ENCODE measurements around the gene MYH14. TPM values are rescaled to one million over a fixed set of nuclear protein-coding genes. Genes with fewer than 3 reads are reported as not detected.
"Not testable (repeated sequence)": the region's sequence is repeated elsewhere in the genome, so short reads cannot be mapped to it uniquely, and the experiment has no call there.

Gene MYH14
- total RNA-seq, 1 donor from 2014 or later = 121 TPM

- peak; percentile 46 for ATAC-seq (ENCODE audit: poor library complexity)
- intact Hi-C loops (cut with DNase I) = no loop called here
Observed at GRCh38 chr19:50214699-50215543, 11.5 kb downstream of the MYH14 start.

GRCh38 chr19:50215820-50216219, 12.4 kb downstream of the MYH14 start:
- no peak for DNase-seq
- intact Hi-C loops (cut with DNase I) = no loop called here
- ATAC-seq (ENCODE audit: poor library complexity) = no peak

More at GRCh38 chr19:50214699-50215543, 11.5 kb downstream of the MYH14 start:
- no peak for DNase-seq

- ATAC-seq (ENCODE audit: poor library complexity) (no peak), DNase-seq (no peak)
- intact Hi-C loops (cut with DNase I) = no loop called here
Observed at GRCh38 chr19:50221087-50221486, 17.7 kb downstream of the MYH14 start.

- intact Hi-C loops (cut with DNase I) = no loop called here
- no peak for ATAC-seq (ENCODE audit: poor library complexity)
Observed at GRCh38 chr19:50222691-50223438, 19.4 kb downstream of the MYH14 start.

GRCh38 chr19:50223439-50223716, 20.0 kb downstream of the MYH14 start:
- DNase-seq (no peak), ATAC-seq (ENCODE audit: poor library complexity) (no peak)
- intact Hi-C loops (cut with DNase I) = no loop called here

More at GRCh38 chr19:50222691-50223438, 19.4 kb downstream of the MYH14 start:
- DNase-seq = no peak

GRCh38 chr19:50224986-50225747, 21.7 kb downstream of the MYH14 start:
- ATAC-seq (ENCODE audit: poor library complexity) (peak; percentile 78), DNase-seq (peak; percentile 65)
- intact Hi-C loops (cut with DNase I) = no loop called here

GRCh38 chr19:50226536-50226935, 23.1 kb downstream of the MYH14 start:
- ATAC-seq (ENCODE audit: poor library complexity) (no peak), DNase-seq (no peak)
- intact Hi-C loops (cut with DNase I) = no loop called here

- DNase-seq; intact Hi-C loops (cut with DNase I); ATAC-seq (ENCODE audit: poor library complexity): not testable (repeated sequence)
Observed at GRCh38 chr19:50228153-50228552, 24.7 kb downstream of the MYH14 start.

GRCh38 chr19:50230379-50231351, 27.2 kb downstream of the MYH14 start:
- intact Hi-C loops (cut with DNase I) = no loop called here
- ATAC-seq (ENCODE audit: poor library complexity) (peak; percentile 52), DNase-seq (peak; percentile 55)

- intact Hi-C loops (cut with DNase I); ATAC-seq (ENCODE audit: poor library complexity); DNase-seq: not testable (repeated sequence)
Observed at GRCh38 chr19:50231417-50231816, 28.0 kb downstream of the MYH14 start.

GRCh38 chr19:50231821-50232220, 28.4 kb downstream of the MYH14 start:
- DNase-seq (no peak), ATAC-seq (ENCODE audit: poor library complexity) (no peak)
- intact Hi-C loops (cut with DNase I) = no loop called here

- intact Hi-C loops (cut with DNase I) = no loop called here
- ATAC-seq (ENCODE audit: poor library complexity) = no peak
- DNase-seq = no peak
Observed at GRCh38 chr19:50232600-50232999, 29.2 kb downstream of the MYH14 start.

- ATAC-seq (ENCODE audit: poor library complexity) (no peak), DNase-seq (no peak)
- intact Hi-C loops (cut with DNase I) = no loop called here
Observed at GRCh38 chr19:50233308-50233910, 30.0 kb downstream of the MYH14 start.

GRCh38 chr19:50237493-50237892, 34.1 kb downstream of the MYH14 start:
- ATAC-seq (ENCODE audit: poor library complexity); DNase-seq; intact Hi-C loops (cut with DNase I): not testable (repeated sequence)

GRCh38 chr19:50238043-50238442, 34.6 kb downstream of the MYH14 start:
- intact Hi-C loops (cut with DNase I) = no loop called here
- ATAC-seq (ENCODE audit: poor library complexity) = peak; percentile 9
- peak; percentile 52 for DNase-seq

- intact Hi-C loops (cut with DNase I) = no loop called here
- no peak for ATAC-seq (ENCODE audit: poor library complexity)
Observed at GRCh38 chr19:50239921-50240590, 36.6 kb downstream of the MYH14 start.

GRCh38 chr19:50242581-50242980, 39.2 kb downstream of the MYH14 start:
- intact Hi-C loops (cut with DNase I) = no loop called here
- ATAC-seq (ENCODE audit: poor library complexity) (no peak), DNase-seq (no peak)

More at GRCh38 chr19:50239921-50240590, 36.6 kb downstream of the MYH14 start:
- DNase-seq = no peak

All from Right ventricle myocardium superior (tissue), 1 donor.